Measurements from ENCODE around the gene TNIK. TPM values are rescaled to one million over a fixed set of nuclear protein-coding genes. Genes with fewer than 3 reads are reported as not detected.

The TNIK gene
- total and polyA plus RNA-seq, 10 of the 15 experiments (the other 5 are each of a cell fraction or from before 2014, with no cell fraction given) = 13.9 to 74.3 (median 48.2) TPM

GRCh38 chr3:171358181-171358880 lies 101.9 kb downstream of the TNIK start:
- CTCF ChIA-PET = interaction anchor here (0.5 to 1.3 kb wide), 4 partner anchors 8 to 119 kb away, joined by 3 to 6 read pairs (median 4); no protein-coding TSS in a partner anchor
- in situ Hi-C loops (cut with MboI) = no loop called here
- Histone ChIP-seq H3K79me2 (ENCODE audit: control insufficient read depth, insufficient read depth, low read length) (peaks cover 92% of the 10 kb centered on the region), H3K9ac (ENCODE audit: control insufficient read depth, insufficient read depth, low read length) (no peak overlapping the region), H4K20me1 (ENCODE audit: control insufficient read depth, insufficient read depth) (no peaks in the 10 kb centered on the region), H3K36me3 (ENCODE audit: control insufficient read depth in 2 of 2, insufficient read depth in 2 of 2, low read length in 1 of 2) (peaks cover 0 to 15% of the 10 kb centered on the region in 2 experiments; a peak in 1 of 4 replicates), H3K27me3 (replicated peaks in 1 of 2; ENCODE audit: control insufficient read depth in 2 of 2, insufficient read depth in 2 of 2, low read length in 1 of 2) (no peaks in the 10 kb centered on the region), H3K4me1 (ENCODE audit: control insufficient read depth, insufficient read depth, low read length) (peaks cover 38% of the 10 kb centered on the region), H2AFZ (ENCODE audit: control insufficient read depth, low read depth, low read length) (no peak overlapping the region), H3K4me3 (no peak overlapping the region), H3K4me2 (ENCODE audit: control insufficient read depth, insufficient read depth) (no peak overlapping the region; the same call in 1 of the 2 replicates), H3K9me3 (replicated peaks; ENCODE audit: control insufficient read depth, insufficient read depth, low read length) (peaks cover 2% of the 10 kb centered on the region; the same call in 2 of the 3 replicates), H3K27ac (ENCODE audit: control insufficient read depth, insufficient read depth) (no peak overlapping the region; the same call in none of the 2 replicates)
- ATAC-seq = peak; percentile 84
- SMC1A ChIA-PET (ENCODE audit: uncharacterized antibody, unreplicated experiment) = interaction anchor here (0.8 to 3.0 kb wide), 10 partner anchors 9 to 170 kb away, joined by 3 to 24 read pairs (median 3); no protein-coding TSS in a partner anchor
- intact Hi-C loops (cut with micrococcal nuclease; ENCODE audit: unreplicated experiment) = loop anchor here (10.0 kb wide), 1 partner anchor 446 kb away; no protein-coding TSS in a partner anchor
- 76% methylated on average over 10 of the region's 10 CpGs for WGBS (ENCODE audit: insufficient coverage, insufficient replicate concordance, low lambda C conversion rate, missing lambda C conversion rate)
- DNase-seq (ENCODE audit: low read depth, low spot score) = no peak
- no TSS peak for BruUV-seq (replicated peaks)
- RAD21 ChIA-PET (ENCODE audit: unreplicated experiment) = interaction anchor here (0.9 to 4.2 kb wide), 2 partner anchors 10 to 13 kb away, joined by 3 to 28 read pairs; no protein-coding TSS in a partner anchor
- TF ChIP-seq ATF7 (IDR thresholded peaks at IDR 0.05; ENCODE audit: low read depth) (peak; percentile 17; the same call in 1 of the 2 replicates), MTA2 (IDR thresholded peaks at IDR 0.05; ENCODE audit: low read depth) (peak; percentile 39; the same call in 1 of the 2 replicates), FOS (IDR thresholded peaks at IDR 0.05; ENCODE audit: borderline replicate concordance, extremely low read depth, insufficient read length) (no peak), MEF2B (IDR thresholded peaks at IDR 0.05; ENCODE audit: partially characterized antibody, poor library complexity, severe bottlenecking) (peak; percentile 41), BCL3 (IDR thresholded peaks at IDR 0.05; ENCODE audit: borderline replicate concordance, insufficient read depth, low read depth, low read length, poor library complexity, severe bottlenecking) (no peak), SKIL (IDR thresholded peaks at IDR 0.05; ENCODE audit: low read depth, poor library complexity, severe bottlenecking) (peak; percentile 31), ZNF687 (IDR thresholded peaks at IDR 0.05) (0 out of 2 replicates have a peak, but pooled peaks have one; percentile 46), STAT3 (IDR thresholded peaks at IDR 0.05; ENCODE audit: low read depth, low read length) (no peak), SMAD1 (IDR thresholded peaks at IDR 0.05; ENCODE audit: low read depth, partially characterized antibody) (no peak), MXI1 (IDR thresholded peaks at IDR 0.05; ENCODE audit: low read depth, low read length) (no peak)
- no peak for FAIRE-seq
- POLR2A ChIA-PET = interaction anchor here (0.6 to 1.0 kb wide), 5 partner anchors 10 to 185 kb away, joined by 3 to 5 read pairs (median 3); no protein-coding TSS in a partner anchor

All from GM12878 (cell line).